Activated T-cell treated with anti-CD3 and anti-CD28 coated beads, Interleukin-2, amount 50 U/mL, for 1 hour (primary cell): ENCODE measurements around the gene MED27.

Experiments
- DNase-seq: peaks from one replicate; pipeline ENCODE4 v3.0.0-alpha.2; 2020

Gene MED27

DNA sequence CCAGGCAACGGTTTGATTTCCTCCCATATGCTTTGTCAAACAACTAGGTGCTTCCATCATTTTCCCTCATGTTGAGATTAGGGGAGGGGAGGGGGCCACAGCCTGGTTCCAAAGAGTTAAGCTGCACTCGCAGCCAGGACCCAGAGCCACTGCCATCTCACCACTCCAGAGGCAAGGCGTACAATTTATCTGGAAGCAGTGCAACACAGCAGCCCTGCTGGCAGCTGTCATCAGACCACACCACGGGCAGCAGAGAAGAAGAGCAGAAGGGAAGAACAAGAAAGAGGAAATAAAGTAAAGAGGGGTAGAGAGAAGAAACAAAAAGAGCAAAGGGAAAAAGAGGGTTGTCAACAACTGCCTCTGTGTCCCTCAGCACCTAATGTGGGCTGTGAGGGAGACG lies 38.9 kb downstream of the MED27 start:
- no peak for DNase-seq

GRCh38 chr9:132040246-132040645 lies 39.4 kb downstream of the MED27 start:
- no peak for DNase-seq

GRCh38 chr9:132039284-132039683 lies 40.4 kb downstream of the MED27 start:
- no peak for DNase-seq

DNA sequence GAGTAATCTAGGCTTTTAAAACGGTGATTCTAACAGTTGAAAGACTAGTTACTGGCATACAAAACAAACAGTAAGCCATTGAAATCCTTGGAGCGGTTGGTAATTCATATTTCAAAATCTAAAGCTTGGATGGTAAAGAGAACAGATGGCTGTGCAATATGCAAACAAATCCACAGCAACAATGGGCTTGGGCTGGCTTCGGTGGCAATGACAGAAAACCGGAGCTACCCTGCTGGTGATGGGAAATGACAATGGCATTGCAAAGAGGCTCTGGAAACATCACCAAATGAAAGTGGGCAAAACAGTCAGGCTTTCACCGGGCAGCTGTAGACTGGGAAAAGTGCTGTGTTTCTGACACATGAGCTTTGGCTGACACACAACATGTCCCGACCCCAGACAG lies 42.2 kb downstream of the MED27 start:
- no peak for DNase-seq

DNA sequence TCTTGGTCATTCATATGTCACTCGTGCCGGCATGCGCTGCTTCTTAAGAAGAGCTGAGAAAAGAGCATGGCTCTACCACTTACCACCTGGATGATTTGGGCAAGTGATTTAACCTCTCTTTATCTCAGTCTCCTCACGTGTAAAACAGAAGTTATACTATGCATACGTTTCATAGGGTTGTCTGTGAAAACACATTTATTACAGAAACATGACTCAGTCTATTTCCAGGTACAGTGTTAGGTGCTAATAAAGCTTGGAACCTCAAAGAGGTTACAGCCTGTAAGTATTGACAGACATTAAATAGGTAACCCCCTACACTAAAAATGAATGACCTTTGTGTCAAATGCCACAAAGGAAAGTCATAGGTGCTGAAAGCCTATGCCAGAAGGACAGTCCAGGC lies 43.1 kb downstream of the MED27 start:
- no peak for DNase-seq

DNA sequence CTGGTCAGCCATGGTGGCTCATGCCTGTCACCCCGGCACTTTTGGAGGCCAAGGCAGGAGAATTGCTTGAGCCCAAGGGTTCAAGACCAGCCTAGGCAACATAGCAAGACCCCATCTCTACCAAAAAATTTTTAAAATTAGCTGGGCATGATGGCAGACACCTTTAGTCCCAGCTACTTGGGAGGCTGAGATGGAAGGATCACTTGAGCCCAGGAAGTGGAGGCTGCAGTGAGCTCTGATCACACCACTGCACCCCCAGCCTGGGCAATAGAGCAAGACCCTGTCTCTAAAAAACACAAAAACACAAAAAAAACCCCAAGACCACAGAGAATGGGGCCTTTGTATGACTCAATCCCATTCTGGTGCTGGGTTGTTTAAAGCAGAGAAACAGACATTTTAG lies 44.0 kb downstream of the MED27 start:
- no peak for DNase-seq

DNA sequence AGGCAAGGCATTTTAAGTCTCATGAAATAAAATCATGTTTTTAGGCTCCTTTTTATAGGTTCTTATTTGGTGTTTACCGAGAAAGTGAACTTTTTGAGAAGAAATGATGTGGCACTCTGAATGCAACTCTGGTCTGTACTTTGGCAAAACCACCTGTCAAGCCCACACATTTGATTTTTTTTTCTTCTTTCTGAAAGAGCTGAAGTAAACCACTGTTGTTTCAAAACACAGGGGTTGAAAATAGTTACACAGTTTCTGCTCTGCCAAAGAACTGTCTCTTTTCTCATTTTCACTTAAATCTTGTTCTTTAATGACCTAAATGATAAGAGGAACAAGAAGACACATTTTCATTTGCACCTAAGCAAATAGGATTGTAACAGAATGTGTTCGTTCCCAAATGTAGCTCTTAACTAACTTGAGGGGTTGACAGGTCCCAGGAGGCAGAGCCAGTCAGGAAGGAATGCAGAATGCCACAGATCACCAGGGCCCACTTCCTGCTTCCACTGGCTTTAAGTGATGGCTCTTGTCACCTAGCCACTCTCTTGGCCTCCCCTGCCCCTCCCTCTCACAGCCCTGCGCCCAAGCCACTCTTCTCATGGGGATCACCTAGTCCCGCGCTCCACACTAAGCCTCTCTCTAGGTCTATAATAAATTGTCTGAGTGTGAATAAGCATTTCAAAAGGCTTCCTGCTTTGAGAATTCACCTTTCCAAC lies 47.3 kb downstream of the MED27 start:
- no peak for DNase-seq

- no peak for DNase-seq
Measured at GRCh38 chr9:132031467-132032237, 48.0 kb downstream of the MED27 start.

DNA sequence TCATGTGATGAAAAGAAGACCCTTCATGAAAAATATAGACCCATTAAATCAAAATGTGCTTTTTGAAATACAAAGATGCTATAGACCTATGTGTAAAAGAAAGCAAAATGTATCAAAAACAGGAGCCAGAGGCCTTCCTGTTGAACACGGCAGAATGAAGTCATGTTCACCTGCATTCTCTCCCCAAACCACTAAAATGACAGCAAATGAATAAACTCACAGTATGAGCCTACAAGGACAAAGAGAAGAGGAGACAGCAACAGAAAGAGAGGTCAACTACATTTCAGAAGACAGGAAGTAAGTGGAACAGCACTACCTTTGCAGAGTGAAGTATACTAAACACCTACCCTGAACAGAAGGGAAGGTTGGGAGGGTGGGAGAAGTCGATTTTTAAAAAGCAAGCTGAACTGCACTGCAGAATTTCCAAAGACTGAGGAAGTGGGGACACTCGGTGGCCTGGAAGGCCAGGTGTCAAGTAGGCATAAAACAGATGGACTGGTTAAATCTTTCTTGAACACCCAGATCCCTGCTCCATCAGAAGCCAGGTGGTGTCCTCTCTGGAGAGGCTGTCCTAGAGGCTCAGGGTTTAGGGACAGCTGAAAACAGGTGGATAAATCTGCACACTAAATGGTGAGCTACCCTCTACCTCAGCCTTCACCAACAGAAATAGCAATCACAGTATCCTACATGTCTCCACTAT lies 48.9 kb downstream of the MED27 start:
- DNase-seq: no peak

- DNase-seq: no peak
Measured at GRCh38 chr9:132027752-132028663, 51.7 kb downstream of the MED27 start.

DNA sequence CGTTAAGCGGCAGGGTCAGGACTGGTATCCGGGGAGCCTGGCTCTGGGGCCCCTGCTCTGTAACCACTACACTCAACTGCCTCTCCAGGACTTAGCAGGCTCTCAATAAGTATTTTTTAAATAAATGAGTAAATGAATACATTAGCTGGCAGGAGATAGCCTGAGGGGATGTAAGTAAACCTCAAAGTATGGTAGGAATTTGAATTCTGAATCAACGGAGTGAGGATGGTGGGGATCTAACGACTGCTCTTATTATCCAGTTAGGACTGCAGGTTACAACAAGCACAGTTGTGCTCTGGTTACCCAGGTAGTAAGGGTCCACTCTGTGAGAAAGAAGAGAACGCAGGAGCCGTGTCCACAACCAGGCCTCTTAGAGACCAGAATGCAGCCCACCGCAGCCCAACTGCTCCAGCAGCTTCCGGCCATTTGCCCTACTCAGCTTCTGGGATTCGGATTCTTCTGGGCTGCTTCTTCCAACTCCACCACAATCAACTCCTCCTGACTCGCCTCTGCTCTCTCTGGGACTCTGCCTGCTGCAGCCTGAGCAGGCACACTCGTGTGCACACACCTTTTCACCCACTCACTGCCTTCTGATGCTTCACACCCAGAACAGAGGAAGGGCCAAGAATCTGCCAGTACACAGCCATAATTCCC lies 52.6 kb downstream of the MED27 start:
- no peak for DNase-seq

- no peak for DNase-seq
Measured at GRCh38 chr9:132025766-132026165, 53.9 kb downstream of the MED27 start.

- no peak for DNase-seq
Measured at GRCh38 chr9:132024589-132024988, 55.1 kb downstream of the MED27 start.

- no peak for DNase-seq
Measured at GRCh38 chr9:132023419-132024180, 56.1 kb downstream of the MED27 start.

DNA sequence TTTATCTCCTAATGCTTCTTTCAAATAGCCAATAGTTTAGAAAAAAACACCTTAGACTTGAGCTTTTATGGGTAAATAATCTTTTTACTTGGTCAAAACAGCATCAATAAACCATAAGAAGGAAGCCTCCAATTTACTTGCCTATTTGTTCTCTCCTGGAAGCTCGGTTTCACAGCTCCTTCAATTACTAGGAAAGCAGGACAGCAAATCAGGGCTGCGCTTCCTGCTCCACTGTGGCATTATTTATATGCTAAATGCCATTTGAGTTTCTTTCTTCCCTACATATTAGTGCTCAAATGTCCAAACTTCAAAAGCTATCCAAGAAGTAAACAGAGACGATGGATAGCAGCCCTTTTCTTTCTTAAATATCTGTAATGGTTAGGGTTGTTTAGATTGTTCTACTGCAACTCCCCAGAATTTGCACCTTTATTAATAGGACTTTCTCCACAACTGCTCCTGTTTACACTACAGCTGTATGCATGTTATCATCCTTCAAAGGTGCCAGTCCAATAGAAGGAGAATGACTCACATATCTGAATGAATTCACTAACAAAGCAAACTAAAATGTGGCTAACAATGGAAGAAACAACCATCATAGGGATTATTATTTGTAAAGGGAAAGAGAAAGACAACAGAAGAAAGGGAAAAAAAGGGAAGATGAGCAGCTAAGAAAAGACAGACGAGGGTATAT lies 58.7 kb downstream of the MED27 start:
- no peak for DNase-seq

DNA sequence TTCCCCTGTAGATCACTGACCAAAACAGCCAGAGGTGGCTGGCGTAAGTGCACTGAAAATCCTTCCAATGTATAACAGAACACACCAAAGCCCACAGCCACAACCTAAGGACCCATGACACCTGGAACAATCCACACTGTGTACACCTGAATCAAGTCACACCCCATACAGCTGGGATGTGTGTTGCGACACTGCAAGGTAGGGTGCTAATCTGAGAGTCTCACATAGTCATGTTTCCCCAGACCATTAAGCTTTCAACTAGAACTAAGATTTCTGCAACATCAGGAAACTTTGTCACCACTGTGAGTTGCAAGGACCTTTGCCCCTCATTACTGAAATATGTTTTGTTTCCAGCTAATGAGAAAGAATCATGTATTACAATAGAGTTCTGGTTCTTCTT lies 59.4 kb downstream of the MED27 start:
- no peak for DNase-seq

DNA sequence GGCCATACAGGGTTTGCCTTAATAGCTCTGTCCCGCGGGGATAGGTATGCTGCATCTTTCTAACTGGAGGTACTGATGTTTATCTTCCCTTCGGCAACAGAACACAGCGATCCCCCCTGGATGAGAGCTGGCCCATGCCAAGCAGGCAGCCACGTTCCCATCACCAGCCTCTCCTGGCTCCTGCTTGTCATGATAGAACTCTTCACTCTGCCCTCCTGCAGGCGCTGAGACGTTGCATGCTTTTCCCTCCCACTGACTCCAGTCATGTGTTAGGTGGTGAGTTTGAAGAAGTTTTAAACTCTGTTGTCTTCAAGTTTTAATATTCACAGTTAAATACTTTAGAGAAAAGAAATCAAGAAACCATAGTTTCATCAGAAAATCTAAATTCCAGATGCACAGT lies 60.0 kb downstream of the MED27 start:
- no peak for DNase-seq

GRCh38 chr9:132018957-132019405 lies 60.7 kb downstream of the MED27 start:
- DNase-seq: no peak

DNA sequence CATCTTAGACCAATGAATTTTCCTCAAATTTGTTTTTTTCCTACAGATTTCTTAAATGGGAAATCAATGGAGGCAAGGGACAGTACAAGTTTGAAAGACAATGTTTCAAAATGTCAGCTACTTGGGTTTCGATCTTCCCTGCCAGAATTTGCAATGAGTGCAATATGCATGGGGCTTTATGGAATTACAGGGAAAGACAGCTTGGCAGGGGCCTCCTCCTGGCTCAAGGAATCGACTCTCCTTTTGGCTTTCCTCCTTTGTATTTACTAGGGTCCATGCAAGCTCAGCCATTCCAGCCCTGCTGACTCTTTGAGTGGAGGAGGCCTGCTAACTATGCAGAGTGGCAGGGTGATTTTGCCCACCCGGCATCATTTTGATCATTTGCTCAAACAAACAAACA lies 63.2 kb downstream of the MED27 start:
- no peak for DNase-seq

GRCh38 chr9:132015866-132016265 lies 63.8 kb downstream of the MED27 start:
- DNase-seq: no peak
